ENCODE data around the gene WWOX. TPM values are rescaled to one million over a fixed set of nuclear protein-coding genes. Genes with fewer than 3 reads are reported as not detected.
A peak's percentile ranks its signal among the peaks of the same experiment; 100 is the strongest.

WWOX gene
- total RNA-seq, 1 donor from 2014 or later: 16.7 TPM

GRCh38 chr16:78995441-78995840, 896.0 kb downstream of the WWOX start:
- no peak overlapping the region for H3K27ac ChIP-seq (ENCODE audit: low read depth, low read length)
- no peak overlapping the region for H3K9ac ChIP-seq (ENCODE audit: low read depth in 1 of 3, low read length in 3 of 3)
- H3K36me3 ChIP-seq (ENCODE audit: control insufficient read depth in 3 of 3, insufficient read depth in 3 of 3, low read length in 3 of 3): no peaks in the 10 kb centered on the region

GRCh38 chr16:78996790-78997189, 897.3 kb downstream of the WWOX start:
- Histone ChIP-seq H3K9ac (ENCODE audit: low read depth in 1 of 3, low read length in 3 of 3) (peak overlapping the region in 1 of 3 donors; percentile 21), H3K4me3 (ENCODE audit: low read length in 3 of 3) (no peak overlapping the region), H3K4me1 (ENCODE audit: control insufficient read depth in 3 of 3, insufficient read depth in 3 of 3, low read length in 3 of 3) (peaks cover 2 to 4% (median 3%) of the 10 kb centered on the region in 3 donors), H3K27me3 (ENCODE audit: control insufficient read depth in 3 of 3, insufficient read depth in 3 of 3, low read length in 3 of 3) (peaks cover 0 to 2% (median 0%) of the 10 kb centered on the region in 3 donors), H3K36me3 (ENCODE audit: control insufficient read depth in 3 of 3, insufficient read depth in 3 of 3, low read length in 3 of 3) (no peaks in the 10 kb centered on the region), H3K9me3 (ENCODE audit: control insufficient read depth in 3 of 3, low read length in 3 of 3) (no peaks in the 10 kb centered on the region), H3K27ac (ENCODE audit: low read depth, low read length) (no peak overlapping the region)

More at GRCh38 chr16:78995441-78995840, 896.0 kb downstream of the WWOX start:
- Histone ChIP-seq H3K27me3 (ENCODE audit: control insufficient read depth in 3 of 3, insufficient read depth in 3 of 3, low read length in 3 of 3) (peaks cover 0 to 2% (median 0%) of the 10 kb centered on the region in 3 donors), H3K4me1 (ENCODE audit: control insufficient read depth in 3 of 3, insufficient read depth in 3 of 3, low read length in 3 of 3) (peaks cover 2 to 4% (median 3%) of the 10 kb centered on the region in 3 donors), H3K9me3 (ENCODE audit: control insufficient read depth in 3 of 3, low read length in 3 of 3) (no peaks in the 10 kb centered on the region), H3K4me3 (ENCODE audit: low read length in 3 of 3) (no peak overlapping the region)

GRCh38 chr16:78998879-78999278, 899.4 kb downstream of the WWOX start:
- Histone ChIP-seq H3K9ac (ENCODE audit: low read depth in 1 of 3, low read length in 3 of 3) (no peak overlapping the region), H3K27me3 (ENCODE audit: control insufficient read depth in 3 of 3, insufficient read depth in 3 of 3, low read length in 3 of 3) (peaks cover 0 to 2% (median 0%) of the 10 kb centered on the region in 3 donors), H3K4me3 (ENCODE audit: low read length in 3 of 3) (no peak overlapping the region), H3K9me3 (ENCODE audit: control insufficient read depth in 3 of 3, low read length in 3 of 3) (no peaks in the 10 kb centered on the region), H3K4me1 (ENCODE audit: control insufficient read depth in 3 of 3, insufficient read depth in 3 of 3, low read length in 3 of 3) (peaks cover 2 to 6% (median 3%) of the 10 kb centered on the region in 3 donors), H3K36me3 (ENCODE audit: control insufficient read depth in 3 of 3, insufficient read depth in 3 of 3, low read length in 3 of 3) (no peaks in the 10 kb centered on the region), H3K27ac (ENCODE audit: low read depth, low read length) (no peak overlapping the region)

GRCh38 chr16:79001156-79001967, 901.9 kb downstream of the WWOX start:
- Histone ChIP-seq H3K4me1 (ENCODE audit: control insufficient read depth in 3 of 3, insufficient read depth in 3 of 3, low read length in 3 of 3) (peaks cover 7 to 13% (median 7%) of the 10 kb centered on the region in 3 donors), H3K9ac (ENCODE audit: low read depth in 1 of 3, low read length in 3 of 3) (no peak overlapping the region), H3K9me3 (ENCODE audit: control insufficient read depth in 3 of 3, low read length in 3 of 3) (no peaks in the 10 kb centered on the region), H3K27ac (ENCODE audit: low read depth, low read length) (no peak overlapping the region), H3K36me3 (ENCODE audit: control insufficient read depth in 3 of 3, insufficient read depth in 3 of 3, low read length in 3 of 3) (no peaks in the 10 kb centered on the region), H3K27me3 (ENCODE audit: control insufficient read depth in 3 of 3, insufficient read depth in 3 of 3, low read length in 3 of 3) (no peaks in the 10 kb centered on the region), H3K4me3 (ENCODE audit: low read length in 3 of 3) (no peak overlapping the region)

- Histone ChIP-seq H3K36me3 (ENCODE audit: control insufficient read depth in 3 of 3, insufficient read depth in 3 of 3, low read length in 3 of 3) (no peaks in the 10 kb centered on the region), H3K4me3 (ENCODE audit: low read length in 3 of 3) (no peak overlapping the region), H3K9me3 (ENCODE audit: control insufficient read depth in 3 of 3, low read length in 3 of 3) (no peaks in the 10 kb centered on the region), H3K9ac (ENCODE audit: low read depth in 1 of 3, low read length in 3 of 3) (no peak overlapping the region), H3K27ac (ENCODE audit: low read depth, low read length) (no peak overlapping the region), H3K27me3 (ENCODE audit: control insufficient read depth in 3 of 3, insufficient read depth in 3 of 3, low read length in 3 of 3) (no peaks in the 10 kb centered on the region), H3K4me1 (ENCODE audit: control insufficient read depth in 3 of 3, insufficient read depth in 3 of 3, low read length in 3 of 3) (peaks cover 4 to 10% (median 5%) of the 10 kb centered on the region in 3 donors)
Observed at GRCh38 chr16:79003026-79003609, 903.7 kb downstream of the WWOX start.

- no peaks in the 10 kb centered on the region for H3K36me3 ChIP-seq (ENCODE audit: control insufficient read depth in 3 of 3, insufficient read depth in 3 of 3, low read length in 3 of 3)
- peak overlapping the region in 2 of 3 donors; percentile 1 to 21 for H3K9ac ChIP-seq (ENCODE audit: low read depth in 1 of 3, low read length in 3 of 3)
- H3K4me3 ChIP-seq (ENCODE audit: low read length in 3 of 3): peak overlapping the region in 2 of 3 donors; percentile 29 to 35
- no peak overlapping the region for H3K27ac ChIP-seq (ENCODE audit: low read depth, low read length)
- no peaks in the 10 kb centered on the region for H3K27me3 ChIP-seq (ENCODE audit: control insufficient read depth in 3 of 3, insufficient read depth in 3 of 3, low read length in 3 of 3)
- H3K9me3 ChIP-seq (ENCODE audit: control insufficient read depth in 3 of 3, low read length in 3 of 3): no peaks in the 10 kb centered on the region
- peaks cover 4 to 10% (median 5%) of the 10 kb centered on the region in 3 donors for H3K4me1 ChIP-seq (ENCODE audit: control insufficient read depth in 3 of 3, insufficient read depth in 3 of 3, low read length in 3 of 3)
Observed at GRCh38 chr16:79004309-79004708, 904.9 kb downstream of the WWOX start.

- H3K9ac ChIP-seq (ENCODE audit: low read depth in 1 of 3, low read length in 3 of 3): no peak overlapping the region
- H3K27me3 ChIP-seq (ENCODE audit: control insufficient read depth in 3 of 3, insufficient read depth in 3 of 3, low read length in 3 of 3): no peaks in the 10 kb centered on the region
- no peak overlapping the region for H3K4me3 ChIP-seq (ENCODE audit: low read length in 3 of 3)
- H3K36me3 ChIP-seq (ENCODE audit: control insufficient read depth in 3 of 3, insufficient read depth in 3 of 3, low read length in 3 of 3): no peaks in the 10 kb centered on the region
- H3K27ac ChIP-seq (ENCODE audit: low read depth, low read length): no peak overlapping the region
- peaks cover 4 to 10% (median 5%) of the 10 kb centered on the region in 3 donors for H3K4me1 ChIP-seq (ENCODE audit: control insufficient read depth in 3 of 3, insufficient read depth in 3 of 3, low read length in 3 of 3)
- H3K9me3 ChIP-seq (ENCODE audit: control insufficient read depth in 3 of 3, low read length in 3 of 3): no peaks in the 10 kb centered on the region
Observed at GRCh38 chr16:79005096-79005495, 905.6 kb downstream of the WWOX start.

GRCh38 chr16:79006206-79006605, 906.8 kb downstream of the WWOX start:
- peaks cover 4 to 10% (median 5%) of the 10 kb centered on the region in 3 donors for H3K4me1 ChIP-seq (ENCODE audit: control insufficient read depth in 3 of 3, insufficient read depth in 3 of 3, low read length in 3 of 3)
- no peaks in the 10 kb centered on the region for H3K27me3 ChIP-seq (ENCODE audit: control insufficient read depth in 3 of 3, insufficient read depth in 3 of 3, low read length in 3 of 3)
- H3K27ac ChIP-seq (ENCODE audit: low read depth, low read length): no peak overlapping the region
- no peaks in the 10 kb centered on the region for H3K36me3 ChIP-seq (ENCODE audit: control insufficient read depth in 3 of 3, insufficient read depth in 3 of 3, low read length in 3 of 3)
- no peak overlapping the region for H3K9ac ChIP-seq (ENCODE audit: low read depth in 1 of 3, low read length in 3 of 3)
- H3K9me3 ChIP-seq (ENCODE audit: control insufficient read depth in 3 of 3, low read length in 3 of 3): no peaks in the 10 kb centered on the region
- H3K4me3 ChIP-seq (ENCODE audit: low read length in 3 of 3): no peak overlapping the region

GRCh38 chr16:79006765-79007164, 907.3 kb downstream of the WWOX start:
- no peaks in the 10 kb centered on the region for H3K36me3 ChIP-seq (ENCODE audit: control insufficient read depth in 3 of 3, insufficient read depth in 3 of 3, low read length in 3 of 3)
- no peaks in the 10 kb centered on the region for H3K27me3 ChIP-seq (ENCODE audit: control insufficient read depth in 3 of 3, insufficient read depth in 3 of 3, low read length in 3 of 3)
- no peak overlapping the region for H3K9ac ChIP-seq (ENCODE audit: low read depth in 1 of 3, low read length in 3 of 3)
- no peaks in the 10 kb centered on the region for H3K9me3 ChIP-seq (ENCODE audit: control insufficient read depth in 3 of 3, low read length in 3 of 3)
- no peak overlapping the region for H3K27ac ChIP-seq (ENCODE audit: low read depth, low read length)
- no peak overlapping the region for H3K4me3 ChIP-seq (ENCODE audit: low read length in 3 of 3)
- peaks cover 4 to 10% (median 5%) of the 10 kb centered on the region in 3 donors for H3K4me1 ChIP-seq (ENCODE audit: control insufficient read depth in 3 of 3, insufficient read depth in 3 of 3, low read length in 3 of 3)

GRCh38 chr16:79007614-79008013, 908.2 kb downstream of the WWOX start:
- Histone ChIP-seq H3K27me3 (ENCODE audit: control insufficient read depth in 3 of 3, insufficient read depth in 3 of 3, low read length in 3 of 3) (no peaks in the 10 kb centered on the region), H3K4me1 (ENCODE audit: control insufficient read depth in 3 of 3, insufficient read depth in 3 of 3, low read length in 3 of 3) (peaks cover 4 to 10% (median 5%) of the 10 kb centered on the region in 3 donors), H3K4me3 (ENCODE audit: low read length in 3 of 3) (no peak overlapping the region), H3K9me3 (ENCODE audit: control insufficient read depth in 3 of 3, low read length in 3 of 3) (no peaks in the 10 kb centered on the region), H3K36me3 (ENCODE audit: control insufficient read depth in 3 of 3, insufficient read depth in 3 of 3, low read length in 3 of 3) (no peaks in the 10 kb centered on the region), H3K27ac (ENCODE audit: low read depth, low read length) (no peak overlapping the region), H3K9ac (ENCODE audit: low read depth in 1 of 3, low read length in 3 of 3) (no peak overlapping the region)
